Lower leg skin (tissue), 4 donors: Measurements from ENCODE around the gene GRK1. TPM values are rescaled to one million over a fixed set of nuclear protein-coding genes. Genes with fewer than 3 reads are reported as not detected.
"Not testable (repeated sequence)": the region's sequence is repeated elsewhere in the genome, so short reads cannot be mapped to it uniquely, and the experiment has no call there.

Experiments used
- DNase-seq, 2 donors: peaks; one replicate each; pipeline ENCODE4 v3.0.0-alpha.2; 2019; ENCODE audit warnings: low spot score in 2 of 2
- H3K4me3 ChIP-seq: fragments of 200-600 bp; sonication (generic); 2 replicates; pipeline ENCODE4 v1.5.1; 2017; ENCODE audit warnings: mild to moderate bottlenecking, low read depth; ENCODE audit not compliant: poor library complexity, severe bottlenecking
- POLR2A ChIP-seq, 2 donors: fragments of 450-650 bp; IDR thresholded peaks; one replicate each; pipeline ENCODE4 v1.6.1; 2016 to 2017; ENCODE audit warnings: antibody characterized with exemption in 2 of 2, mild to moderate bottlenecking in 1 of 2, moderate library complexity in 1 of 2
- WGBS, 2 donors: methylation state at CpG; one replicate each; pipeline ENCODE4 v1.1.5; 2018; 5-methylcytosine and 5-hydroxymethylcytosine counted together
- intact Hi-C: fragments of 100-400 bp; cut with DNase I; formaldehyde crosslinking; loops from one replicate; pipeline ENCODE4 v1.15.0; 2023; ENCODE audit warnings: low total_unique reads
- total RNA-seq, 4 donors: library from RNA; depleted of rRNA; stranded (reverse); fragments of >200 nt; gene quantifications; one replicate each; pipeline ENCODE4 v1.1.0, GENCODE V29; 2016
- TF ChIP-seq, protein P1 (sequence below), 3 donors: fragments of 450-650 bp; IDR thresholded peaks; one replicate each; pipeline ENCODE4 v1.5.1; 2016; ENCODE audit warnings: antibody characterized with exemption in 3 of 3, mild to moderate bottlenecking in 3 of 3, moderate library complexity in 2 of 3

GRK1 gene
- total RNA-seq, 4 donors from 2014 or later: not detected

DNA sequence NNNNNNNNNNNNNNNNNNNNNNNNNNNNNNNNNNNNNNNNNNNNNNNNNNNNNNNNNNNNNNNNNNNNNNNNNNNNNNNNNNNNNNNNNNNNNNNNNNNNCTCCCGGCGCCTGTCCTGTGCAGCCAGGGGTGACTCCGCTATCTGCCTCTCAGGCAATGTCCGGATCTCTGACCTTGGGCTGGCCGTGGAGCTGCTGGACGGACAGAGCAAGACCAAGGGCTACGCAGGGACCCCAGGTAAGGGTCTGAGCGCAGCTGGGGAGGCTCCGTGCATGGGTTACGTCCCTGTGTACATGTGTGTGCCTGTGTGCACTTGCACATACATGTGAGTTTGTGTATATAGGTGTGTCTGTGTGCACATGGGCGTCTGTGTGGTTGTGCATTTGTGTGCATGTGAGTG lies 55.9 kb downstream of the GRK1 start:
- WGBS, 2 donors: 48 to 74% methylated on average over 8 of the region's 11 CpGs
- TF ChIP-seq POLR2A (IDR thresholded peaks at IDR 0.05): no peak
- TF ChIP-seq, protein P1, sequence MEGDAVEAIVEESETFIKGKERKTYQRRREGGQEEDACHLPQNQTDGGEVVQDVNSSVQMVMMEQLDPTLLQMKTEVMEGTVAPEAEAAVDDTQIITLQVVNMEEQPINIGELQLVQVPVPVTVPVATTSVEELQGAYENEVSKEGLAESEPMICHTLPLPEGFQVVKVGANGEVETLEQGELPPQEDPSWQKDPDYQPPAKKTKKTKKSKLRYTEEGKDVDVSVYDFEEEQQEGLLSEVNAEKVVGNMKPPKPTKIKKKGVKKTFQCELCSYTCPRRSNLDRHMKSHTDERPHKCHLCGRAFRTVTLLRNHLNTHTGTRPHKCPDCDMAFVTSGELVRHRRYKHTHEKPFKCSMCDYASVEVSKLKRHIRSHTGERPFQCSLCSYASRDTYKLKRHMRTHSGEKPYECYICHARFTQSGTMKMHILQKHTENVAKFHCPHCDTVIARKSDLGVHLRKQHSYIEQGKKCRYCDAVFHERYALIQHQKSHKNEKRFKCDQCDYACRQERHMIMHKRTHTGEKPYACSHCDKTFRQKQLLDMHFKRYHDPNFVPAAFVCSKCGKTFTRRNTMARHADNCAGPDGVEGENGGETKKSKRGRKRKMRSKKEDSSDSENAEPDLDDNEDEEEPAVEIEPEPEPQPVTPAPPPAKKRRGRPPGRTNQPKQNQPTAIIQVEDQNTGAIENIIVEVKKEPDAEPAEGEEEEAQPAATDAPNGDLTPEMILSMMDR (IDR thresholded peaks at IDR 0.05): no peak
- no peak overlapping the region for H3K4me3 ChIP-seq
- intact Hi-C loops: no loop called here
- no peak for DNase-seq

DNA sequence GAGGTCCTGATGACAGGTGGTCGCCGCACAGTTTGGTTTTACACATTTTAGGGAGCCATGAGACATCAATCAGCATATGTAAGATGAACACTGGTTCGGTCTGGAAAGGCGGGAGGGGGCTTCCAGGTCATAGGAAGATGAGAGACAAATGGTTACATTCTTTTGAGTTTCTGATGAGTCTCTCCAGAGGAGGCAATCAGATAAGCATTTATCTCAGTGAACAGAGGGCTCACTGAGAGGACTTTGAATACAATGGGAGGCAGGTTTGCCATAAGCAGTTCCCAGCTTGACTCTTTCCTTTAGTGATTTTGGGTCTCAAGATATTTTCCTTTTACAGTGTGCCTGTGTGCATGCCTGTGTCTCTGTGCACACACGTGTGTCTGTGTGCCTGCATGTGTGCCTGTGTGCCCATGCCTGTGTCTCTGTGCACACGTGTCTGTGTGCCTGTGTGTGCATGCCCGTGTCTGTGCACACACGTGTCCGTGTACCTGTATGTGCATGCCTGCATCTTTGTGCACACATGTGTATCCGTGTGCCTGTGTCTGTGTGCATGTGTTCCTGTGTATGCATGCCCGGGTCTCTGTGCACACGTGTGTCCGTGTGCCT lies 56.5 kb downstream of the GRK1 start:
- WGBS, 2 donors: 70 to 79% methylated on average over 13 of the region's 13 CpGs
- intact Hi-C loops: no loop called here
- no peak for TF ChIP-seq POLR2A (IDR thresholded peaks at IDR 0.05)
- TF ChIP-seq, protein P1 (IDR thresholded peaks at IDR 0.05): no peak

DNA sequence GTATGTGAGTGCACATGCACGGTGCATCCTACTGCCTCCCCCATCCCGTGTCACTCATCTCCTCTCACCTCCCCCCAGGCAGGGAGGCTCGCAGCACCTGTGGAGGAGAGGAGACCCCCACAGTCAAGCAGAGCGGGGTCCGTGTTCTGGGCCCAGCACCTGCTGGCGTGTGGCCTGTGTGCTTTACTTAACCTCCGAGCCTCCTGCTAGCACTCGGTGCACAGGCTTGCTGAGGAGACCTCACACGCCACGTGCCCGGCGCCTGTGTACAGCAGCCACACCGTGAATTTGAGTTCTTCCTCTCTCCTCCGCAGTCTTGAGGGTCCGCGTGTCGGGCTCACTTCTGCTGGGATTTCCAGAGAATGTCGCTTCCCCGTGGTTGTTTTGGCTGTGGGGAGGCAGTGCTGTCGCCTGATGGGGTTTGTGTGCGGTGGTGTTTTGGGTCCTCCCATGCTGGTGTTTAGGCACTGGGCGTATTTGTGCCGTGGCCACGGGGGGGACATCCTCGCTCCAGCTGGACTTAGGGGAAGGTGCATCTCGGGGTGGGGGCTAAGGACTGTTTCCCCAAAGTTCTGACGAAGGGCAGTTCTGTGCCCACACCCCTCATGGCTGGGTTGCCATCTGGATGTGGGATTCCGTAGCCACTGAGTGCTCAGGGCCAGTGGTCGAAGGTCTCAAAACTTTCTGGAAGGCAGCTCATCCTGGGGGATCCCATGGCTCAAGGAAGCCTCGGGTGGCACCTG lies 57.2 kb downstream of the GRK1 start:
- intact Hi-C loops: no loop called here
- H3K4me3 ChIP-seq: no peak overlapping the region
- TF ChIP-seq, protein P1 (IDR thresholded peaks at IDR 0.05): no peak
- no peak for TF ChIP-seq POLR2A (IDR thresholded peaks at IDR 0.05)
- WGBS, 2 donors: 72 to 82% methylated on average over 21 to 30 of the region's 30 CpGs
- no peak for DNase-seq

More for the DNA sequence above, 56.5 kb downstream of the GRK1 start:
- no peak for DNase-seq
- H3K4me3 ChIP-seq: no peak overlapping the region

DNA sequence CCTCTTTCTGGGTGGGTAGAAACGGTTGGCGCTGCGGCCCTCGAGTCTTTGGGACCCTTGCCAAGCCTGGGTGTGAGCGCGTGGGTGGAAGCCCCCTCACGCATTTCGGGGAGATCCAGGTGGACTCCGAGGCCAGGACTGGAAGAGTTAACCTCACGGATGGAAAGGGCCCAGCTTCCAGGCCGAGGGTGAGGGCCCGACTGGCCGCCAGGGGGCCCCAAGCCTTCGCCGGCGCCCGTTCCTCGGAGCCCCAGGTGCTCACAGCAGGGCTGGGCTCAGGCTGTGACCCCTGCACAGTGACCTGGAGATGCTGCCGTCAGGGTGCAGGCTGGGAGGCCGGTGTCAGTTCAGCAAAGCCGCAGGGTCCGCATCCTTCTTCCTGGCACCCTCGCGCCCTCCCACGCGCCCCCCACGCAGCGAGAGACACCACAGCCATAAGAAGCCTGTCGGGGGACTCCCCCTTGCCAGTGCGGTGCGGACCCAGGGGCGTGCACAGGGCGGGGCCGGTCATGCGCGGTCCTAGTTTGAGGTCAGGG lies 57.8 kb downstream of the GRK1 start:
- WGBS, 2 donors: 2 to 3% methylated on average over 20 to 25 of the region's 36 CpGs
- DNase-seq: peak; percentile 67 to 92
- intact Hi-C loops: no loop called here
- H3K4me3 ChIP-seq: no peak overlapping the region
- TF ChIP-seq, protein P1 (IDR thresholded peaks at IDR 0.05): peak in 1 of 3 donors; percentile 58
- TF ChIP-seq POLR2A (IDR thresholded peaks at IDR 0.05): no peak

DNA sequence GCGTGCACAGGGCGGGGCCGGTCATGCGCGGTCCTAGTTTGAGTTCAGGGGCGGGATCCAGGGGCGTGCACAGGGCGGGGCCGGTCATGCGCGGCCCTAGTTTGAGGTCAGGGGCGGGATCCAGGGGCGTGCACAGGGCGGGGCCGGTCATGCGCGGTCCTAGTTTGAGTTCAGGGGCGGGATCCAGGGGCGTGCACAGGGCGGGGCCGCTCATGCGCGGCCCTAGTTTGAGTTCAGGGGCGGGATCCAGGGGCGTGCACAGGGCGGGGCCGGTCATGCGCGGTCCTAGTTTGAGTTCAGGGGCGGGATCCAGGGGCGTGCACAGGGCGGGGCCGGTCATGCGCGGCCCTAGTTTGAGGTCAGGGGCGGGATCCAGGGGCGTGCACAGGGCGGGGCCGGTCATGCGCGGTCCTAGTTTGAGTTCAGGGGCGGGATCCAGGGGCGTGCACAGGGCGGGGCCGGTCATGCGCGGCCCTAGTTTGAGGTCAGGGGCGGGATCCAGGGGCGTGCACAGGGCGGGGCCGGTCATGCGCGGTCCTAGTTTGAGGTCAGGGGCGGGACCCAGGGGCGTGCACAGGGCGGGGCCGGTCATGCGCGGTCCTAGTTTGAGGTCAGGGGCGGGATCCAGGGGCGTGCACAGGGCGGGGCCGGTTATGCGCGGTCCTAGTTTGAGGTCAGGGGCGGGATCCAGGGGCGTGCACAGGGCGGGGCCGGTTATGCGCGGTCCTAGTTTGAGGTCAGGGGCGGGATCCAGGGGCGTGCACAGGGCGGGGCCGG lies 58.5 kb downstream of the GRK1 start:
- DNase-seq: peak in 1 of 2 donors; percentile 43
- H3K4me3 ChIP-seq, intact Hi-C loops: not testable (repeated sequence)
- no CpG with 5 or more reads among the region's 75 CpGs for WGBS, 2 donors

DNA sequence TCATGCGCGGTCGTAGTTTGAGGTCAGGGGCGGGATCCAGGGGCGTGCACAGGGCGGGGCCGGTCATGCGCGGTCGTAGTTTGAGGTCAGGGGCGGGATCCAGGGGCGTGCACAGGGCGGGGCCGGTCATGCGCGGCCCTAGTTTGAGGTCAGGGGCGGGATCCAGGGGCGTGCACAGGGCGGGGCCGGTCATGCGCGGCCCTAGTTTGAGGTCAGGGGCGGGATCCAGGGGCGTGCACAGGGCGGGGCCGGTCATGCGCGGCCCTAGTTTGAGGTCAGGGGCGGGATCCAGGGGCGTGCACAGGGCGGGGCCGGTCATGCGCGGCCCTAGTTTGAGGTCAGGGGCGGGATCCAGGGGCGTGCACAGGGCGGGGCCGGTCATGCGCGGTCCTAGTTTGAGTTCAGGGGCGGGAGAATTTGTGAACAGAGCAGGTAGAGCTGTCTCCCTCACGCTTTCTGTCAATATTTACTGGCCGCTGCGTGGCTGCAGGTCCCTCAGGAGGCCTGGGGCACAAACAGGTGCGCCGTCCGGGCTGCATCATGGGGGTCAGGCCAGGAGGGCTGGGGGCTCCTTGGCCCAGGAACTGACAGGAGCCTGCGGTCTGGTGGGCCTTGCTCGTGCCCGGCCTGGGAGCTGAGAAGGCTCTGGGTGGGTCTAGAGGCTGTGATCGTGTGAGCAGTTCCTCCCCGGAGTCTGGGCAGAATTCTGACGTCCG lies 59.2 kb downstream of the GRK1 start:
- 56 to 68% methylated on average over 5 to 15 of the region's 54 CpGs for WGBS, 2 donors
- intact Hi-C loops, DNase-seq, H3K4me3 ChIP-seq: not testable (repeated sequence)
